HG03066 (cell line): ENCODE results near the gene NEUROG1.

Source experiments
- ATAC-seq: cut with Tn5 transposase; IDR thresholded peaks from one replicate; pipeline ENCODE4 v1.9.1; 2021; ENCODE audit warnings: low read depth; ENCODE audit not compliant: unreplicated experiment

The NEUROG1 gene

DNA sequence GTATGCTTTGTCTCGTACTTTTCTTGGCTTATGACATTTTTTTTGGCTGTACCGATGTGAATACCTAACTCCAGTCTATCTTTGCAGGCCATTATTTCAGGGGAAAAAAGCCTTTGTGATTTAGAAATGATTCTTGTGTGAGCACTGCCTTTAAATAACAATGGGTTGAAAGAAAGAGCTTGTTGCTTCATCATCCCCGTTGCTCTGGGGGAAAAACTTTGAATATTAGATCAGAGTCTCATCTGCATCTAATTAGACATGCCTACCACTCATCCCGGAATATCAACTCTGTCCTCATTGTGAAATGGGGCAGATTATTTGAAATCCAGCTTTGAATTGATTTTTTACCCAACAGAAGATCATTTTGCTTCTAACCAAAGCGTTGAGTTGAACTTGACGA lies 29.5 kb upstream of the NEUROG1 start:
- ATAC-seq = no peak

DNA sequence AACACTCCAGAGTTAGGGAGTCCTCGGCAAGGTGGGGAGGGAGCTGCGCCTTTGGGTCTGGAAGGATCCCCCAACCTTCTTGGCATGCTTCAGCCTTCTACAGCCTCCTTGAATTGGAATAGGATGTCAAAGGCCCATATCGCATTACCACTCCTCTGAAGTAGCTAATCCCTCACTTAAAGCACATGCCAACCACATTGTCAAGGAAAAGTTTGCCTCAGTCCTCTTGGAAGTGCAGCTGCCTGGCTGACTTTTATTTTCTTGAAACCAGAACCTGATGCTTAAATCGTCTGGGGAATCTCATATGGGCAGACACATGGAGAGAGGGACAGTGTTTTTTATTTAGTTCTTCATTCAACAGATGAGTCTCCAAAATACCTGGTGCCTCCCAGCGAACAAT lies 28.6 kb upstream of the NEUROG1 start:
- no peak for ATAC-seq

DNA sequence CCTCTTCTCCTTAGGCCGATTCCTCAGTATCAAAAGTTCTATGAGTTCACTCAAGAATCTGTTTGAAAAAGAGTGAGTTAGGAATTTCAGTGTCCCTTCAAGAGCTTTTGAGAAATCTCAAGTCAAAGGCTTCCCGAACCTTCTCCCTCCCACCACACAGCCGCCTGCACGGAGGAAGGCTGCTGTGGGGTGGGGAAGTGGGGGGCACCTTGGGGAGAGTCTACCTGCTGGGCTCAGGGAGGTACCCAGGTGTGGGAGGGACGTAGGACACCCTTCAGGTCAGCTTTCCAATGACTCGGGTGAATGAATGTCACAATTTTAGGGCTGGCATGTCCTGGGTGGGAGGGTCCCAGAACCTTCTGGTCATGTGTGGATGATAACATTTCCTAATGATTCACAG lies 25.5 kb upstream of the NEUROG1 start:
- no peak for ATAC-seq

DNA sequence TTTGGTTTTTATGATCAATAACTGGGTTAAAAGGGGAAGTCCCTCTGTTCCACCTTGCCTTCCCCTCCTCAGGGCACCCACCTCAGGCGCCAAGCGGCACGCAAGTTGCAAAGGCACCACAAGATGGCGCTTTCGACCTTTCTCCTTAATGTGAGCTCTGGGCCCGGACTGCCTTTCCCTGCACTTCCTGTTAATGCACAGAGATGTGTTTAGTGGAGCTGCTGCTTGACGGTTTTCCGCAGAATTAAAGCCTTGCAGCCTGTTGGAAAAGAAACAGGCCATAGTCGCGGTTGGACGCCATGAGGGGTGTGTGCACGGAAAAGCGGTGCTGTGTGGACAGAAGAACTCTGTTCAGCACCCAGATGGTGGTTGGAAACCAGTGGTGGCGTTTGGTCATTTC lies 25.1 kb upstream of the NEUROG1 start:
- ATAC-seq = peak; percentile 95

DNA sequence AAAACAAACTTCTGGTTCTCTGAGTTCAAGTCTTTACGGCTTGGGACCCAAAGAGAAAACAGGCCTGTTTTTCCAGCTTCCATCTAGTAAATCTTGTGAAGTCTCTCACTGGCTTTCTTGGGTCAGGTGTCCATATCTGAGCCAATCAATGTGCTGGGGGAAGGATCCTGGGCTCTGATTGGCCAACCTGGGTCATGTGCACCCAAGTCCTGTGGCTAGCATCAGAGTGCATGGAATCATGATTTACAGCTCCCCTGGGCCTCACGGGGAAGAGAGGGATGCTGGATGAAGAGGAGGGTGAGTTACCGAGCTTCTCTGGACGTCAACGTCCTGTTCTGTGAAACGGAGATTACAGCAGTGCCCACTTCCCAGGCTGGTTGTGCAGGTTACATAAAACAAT lies 23.6 kb upstream of the NEUROG1 start:
- ATAC-seq = no peak

DNA sequence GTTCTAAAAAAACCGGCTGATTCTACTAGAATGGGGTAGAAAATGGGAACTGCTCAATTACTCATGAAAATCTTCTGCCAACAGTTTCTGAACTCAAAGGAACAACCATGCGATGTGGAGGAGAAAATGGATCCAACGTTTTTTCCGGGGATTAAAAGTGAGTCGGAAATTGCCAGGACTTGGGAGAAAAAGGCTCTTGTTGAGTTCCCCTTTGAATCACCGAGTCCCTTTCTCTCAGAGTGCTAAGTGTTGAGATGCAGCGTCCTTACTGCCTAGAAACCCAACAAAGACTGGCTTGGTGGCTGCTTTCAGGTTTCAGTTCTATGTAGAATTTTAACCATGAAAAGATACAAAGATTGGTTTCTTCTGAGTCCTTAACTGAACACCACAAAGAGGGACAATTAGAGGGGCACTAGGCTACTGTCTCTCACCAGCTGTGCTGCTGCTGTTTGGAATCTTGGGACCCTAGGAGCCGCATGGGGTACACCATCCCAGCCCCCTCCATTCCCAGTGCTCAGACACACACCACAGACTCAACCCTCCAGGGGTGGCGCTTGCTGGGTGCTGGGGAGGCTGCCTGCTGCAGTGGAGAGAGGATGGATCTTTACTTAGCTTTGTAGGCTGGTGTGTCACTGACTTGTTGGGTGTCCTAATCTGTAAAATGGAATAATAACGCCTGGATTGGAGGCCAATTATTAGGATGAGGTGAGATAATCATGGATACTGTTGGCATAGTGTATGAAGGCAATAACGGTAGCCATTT lies 21.5 kb upstream of the NEUROG1 start:
- ATAC-seq = no peak

DNA sequence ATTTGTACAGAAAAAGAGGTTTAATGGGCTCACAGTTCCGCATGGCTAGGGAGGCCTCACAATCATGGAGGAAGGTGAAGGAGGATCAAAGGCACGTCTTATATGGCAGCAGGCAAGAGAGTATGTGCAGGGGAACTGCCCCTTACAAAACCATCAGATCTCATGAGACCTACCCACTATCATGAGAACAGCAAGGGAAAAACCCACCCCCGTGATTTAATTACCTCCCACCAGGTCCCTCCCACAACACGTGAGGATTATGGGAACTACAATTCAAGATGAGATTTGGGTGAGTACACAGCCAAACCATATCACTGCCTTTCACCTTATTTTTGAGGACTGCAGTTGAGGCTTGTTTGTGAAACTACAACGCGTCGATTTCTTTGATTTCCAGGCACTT lies 20.9 kb upstream of the NEUROG1 start:
- ATAC-seq = no peak

- ATAC-seq = no peak
Observed at GRCh38 chr5:135555530-135555929, 19.8 kb upstream of the NEUROG1 start.

DNA sequence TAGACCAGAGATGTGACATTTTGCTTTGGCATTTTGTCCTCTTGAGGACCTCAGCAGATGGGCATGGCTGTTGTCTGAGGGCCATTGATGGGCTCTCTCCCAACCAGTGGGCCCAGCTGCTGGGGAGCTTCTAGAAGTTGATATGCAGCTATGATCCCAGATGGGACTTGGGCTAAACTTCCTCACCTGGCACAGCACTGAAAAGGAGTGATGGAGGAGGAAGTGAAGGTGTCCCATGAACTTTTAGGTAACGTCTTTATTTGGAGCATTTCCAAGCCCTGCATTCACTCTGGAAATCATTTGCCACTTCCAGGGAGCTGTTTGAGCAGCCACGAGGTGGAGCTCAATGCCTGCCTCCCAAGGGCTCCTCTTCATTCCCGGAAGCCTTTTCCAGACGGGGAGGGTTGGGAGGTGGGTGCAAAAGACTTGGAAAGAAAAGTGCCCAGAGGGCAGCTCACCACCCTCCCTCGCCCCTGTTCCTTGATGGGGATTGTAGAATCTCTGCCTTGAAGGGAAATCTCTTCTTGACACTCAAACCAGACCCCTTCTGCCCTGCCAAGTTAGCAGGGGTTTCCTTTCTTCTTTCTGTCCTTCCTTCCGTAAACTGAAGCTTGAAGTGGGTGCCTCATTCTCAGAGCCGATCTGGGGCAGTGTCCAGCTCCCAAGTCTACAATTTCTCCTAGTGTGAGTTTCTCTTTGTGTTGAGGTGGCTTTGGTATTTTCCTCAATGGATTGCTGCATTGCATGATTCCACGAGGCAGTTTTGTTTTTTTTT lies 18.1 kb upstream of the NEUROG1 start:
- no peak for ATAC-seq

DNA sequence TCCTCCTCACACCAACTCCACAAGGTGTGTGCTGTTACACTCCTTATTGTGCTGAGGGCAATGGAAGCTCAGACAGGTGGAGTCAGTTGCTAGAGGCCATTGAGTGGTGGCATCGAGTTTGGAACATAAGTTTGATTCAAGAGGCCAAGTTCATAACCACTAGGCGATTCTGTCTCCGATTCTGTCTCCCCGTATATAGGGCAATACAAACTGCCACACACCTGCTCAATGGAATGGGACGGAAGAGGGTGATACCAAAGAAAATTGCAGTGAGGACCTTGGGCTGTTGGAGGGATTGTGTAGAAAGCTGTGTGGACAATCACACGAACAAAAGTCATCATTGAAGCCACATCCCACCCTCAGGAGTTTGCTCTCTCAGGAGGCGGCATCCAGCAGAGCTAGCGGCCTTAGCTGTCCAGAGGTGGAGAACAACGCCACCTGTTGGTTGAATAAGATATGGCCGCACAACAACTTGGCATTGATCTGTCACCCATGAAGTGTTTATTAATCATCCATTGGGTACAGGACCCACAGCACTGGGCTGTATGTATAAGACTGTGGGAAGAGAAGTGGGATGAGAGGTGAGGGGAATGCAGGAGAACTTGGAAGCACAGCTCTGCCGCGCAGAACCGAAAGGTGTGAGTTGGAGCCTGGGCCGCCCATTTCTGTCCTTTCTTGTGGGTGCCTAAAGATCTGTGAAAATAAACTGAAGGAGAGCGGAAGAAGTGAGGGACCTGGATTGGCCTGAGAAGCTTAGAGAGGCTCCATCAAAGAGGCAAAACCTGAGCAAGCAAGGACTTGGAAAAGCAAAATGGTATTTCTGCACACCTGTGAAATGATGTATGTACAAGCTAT lies 16.1 kb upstream of the NEUROG1 start:
- no peak for ATAC-seq

DNA sequence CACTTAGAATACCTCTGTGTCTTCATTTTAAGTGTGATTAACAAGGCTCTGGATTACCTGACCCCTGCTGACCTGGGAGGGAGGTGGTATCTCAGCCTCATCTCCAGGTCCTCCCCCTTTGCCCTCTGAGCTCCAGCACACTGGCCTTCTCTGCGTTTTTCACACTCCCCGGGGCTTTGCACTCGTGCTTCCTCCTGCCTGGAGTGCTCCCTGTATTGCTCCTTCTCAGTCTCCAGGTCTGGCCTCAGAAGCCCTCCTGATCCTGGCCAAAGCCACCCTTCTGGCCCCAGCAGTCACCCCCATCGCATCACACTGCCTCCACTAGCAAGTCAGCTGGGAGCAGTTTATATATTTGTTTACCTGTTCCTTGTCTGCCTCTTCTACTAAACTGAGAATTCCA lies 13.6 kb upstream of the NEUROG1 start:
- ATAC-seq = no peak

GRCh38 chr5:135547590-135548254 lies 12.0 kb upstream of the NEUROG1 start:
- no peak for ATAC-seq

GRCh38 chr5:135546912-135547311 lies 11.1 kb upstream of the NEUROG1 start:
- ATAC-seq = no peak

DNA sequence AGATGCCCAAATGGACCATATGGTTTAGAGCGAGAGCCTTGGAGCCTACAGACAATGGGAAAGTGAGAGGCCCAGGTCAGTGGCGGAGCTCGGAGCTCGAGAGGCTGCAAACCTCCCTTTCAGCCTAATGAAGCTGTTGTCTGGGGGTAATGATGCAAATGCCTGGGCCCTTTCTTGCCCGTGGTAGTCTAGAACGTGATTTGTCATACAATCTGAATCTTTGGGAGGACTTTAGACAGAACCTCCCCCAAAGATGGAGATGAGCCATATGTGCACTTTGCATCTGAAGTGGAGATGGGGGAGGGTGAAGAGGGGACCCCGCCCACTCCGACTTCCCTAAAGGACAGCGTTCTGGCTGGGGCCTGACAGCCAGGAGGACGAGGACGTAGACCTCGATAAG lies 10.3 kb upstream of the NEUROG1 start:
- ATAC-seq = no peak

DNA sequence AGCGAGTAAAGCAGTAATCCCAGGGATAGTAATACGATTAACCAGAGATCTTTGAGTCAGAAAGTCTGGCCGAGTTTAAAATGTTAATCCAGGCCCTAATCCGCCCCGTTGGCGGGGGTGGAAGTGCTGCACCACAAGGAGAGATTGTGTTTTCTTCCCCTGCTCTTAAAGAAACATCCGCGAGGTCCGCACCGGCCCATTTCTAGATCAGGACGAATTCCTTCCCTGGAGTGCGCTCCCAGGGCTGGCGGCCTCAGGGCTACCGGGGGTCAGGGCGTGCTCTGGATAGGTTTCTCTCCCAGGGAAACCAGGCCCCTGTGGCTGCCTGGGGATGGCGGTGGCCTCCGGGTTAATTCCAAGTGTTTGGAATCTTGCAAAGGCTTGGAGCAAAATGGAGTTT lies 9.3 kb upstream of the NEUROG1 start:
- ATAC-seq = no peak

DNA sequence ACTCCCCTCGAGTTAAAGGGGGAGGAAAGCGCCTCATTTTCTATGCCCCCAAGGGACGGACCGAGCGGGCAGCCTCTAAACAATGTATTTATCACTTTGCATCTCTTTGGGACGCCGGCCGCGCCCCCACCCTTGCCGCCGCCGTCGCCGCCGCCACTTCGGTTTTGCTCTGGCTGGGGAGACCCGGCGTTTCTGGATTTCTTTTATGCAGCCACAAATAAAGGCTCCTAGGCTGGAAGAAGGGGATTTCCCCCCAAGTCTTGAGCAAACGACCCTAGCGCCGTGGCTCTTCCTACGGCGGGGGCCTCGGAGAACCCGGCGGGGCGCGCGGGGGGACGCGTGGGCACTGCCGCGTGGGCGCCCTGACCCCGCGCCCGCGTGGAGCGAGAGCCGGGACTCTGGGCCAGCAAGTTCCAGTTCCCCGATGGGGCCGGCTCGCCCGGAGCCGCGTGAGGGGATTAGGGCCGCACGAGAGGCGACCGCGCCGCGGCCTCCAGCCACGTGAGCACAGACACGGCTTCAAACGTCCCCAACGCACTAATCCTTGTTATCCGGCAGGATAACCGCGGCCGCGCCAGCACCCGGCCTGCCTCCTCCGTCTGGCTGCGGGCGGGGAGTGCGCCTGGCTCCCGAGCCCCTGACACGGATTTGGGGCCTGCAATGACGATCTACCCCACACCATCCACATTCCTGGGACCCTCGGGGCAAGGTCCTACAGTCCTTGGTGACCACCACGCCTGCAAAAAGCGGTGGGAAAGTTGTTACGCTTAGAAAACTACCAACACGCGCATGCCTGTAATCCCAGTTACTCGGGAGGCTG lies 7.9 kb upstream of the NEUROG1 start:
- ATAC-seq = no peak

GRCh38 chr5:135543001-135543484 lies 7.3 kb upstream of the NEUROG1 start:
- no peak for ATAC-seq

GRCh38 chr5:135541807-135542502 lies 6.2 kb upstream of the NEUROG1 start:
- ATAC-seq = no peak

- no peak for ATAC-seq
Observed at GRCh38 chr5:135539430-135540005, 3.8 kb upstream of the NEUROG1 start.
